ENCODE measurements around the gene FRAT2. TPM values are rescaled to one million over a fixed set of nuclear protein-coding genes. Genes with fewer than 3 reads are reported as not detected.
A peak's percentile ranks its signal among the peaks of the same experiment; 100 is the strongest.

The FRAT2 gene
- total and polyA plus RNA-seq, 2 of the 13 experiments (the other 11 are each of a cell fraction or from before 2014, with no cell fraction given), result 7.2 to 14.1 TPM

- TF ChIP-seq, protein P1, sequence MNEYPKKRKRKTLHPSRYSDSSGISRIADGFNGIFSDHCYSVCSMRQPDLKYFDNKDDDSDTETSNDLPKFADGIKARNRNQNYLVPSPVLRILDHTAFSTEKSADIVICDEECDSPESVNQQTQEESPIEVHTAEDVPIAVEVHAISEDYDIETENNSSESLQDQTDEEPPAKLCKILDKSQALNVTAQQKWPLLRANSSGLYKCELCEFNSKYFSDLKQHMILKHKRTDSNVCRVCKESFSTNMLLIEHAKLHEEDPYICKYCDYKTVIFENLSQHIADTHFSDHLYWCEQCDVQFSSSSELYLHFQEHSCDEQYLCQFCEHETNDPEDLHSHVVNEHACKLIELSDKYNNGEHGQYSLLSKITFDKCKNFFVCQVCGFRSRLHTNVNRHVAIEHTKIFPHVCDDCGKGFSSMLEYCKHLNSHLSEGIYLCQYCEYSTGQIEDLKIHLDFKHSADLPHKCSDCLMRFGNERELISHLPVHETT (CRISPR knock-in tag; conservative IDR thresholded peaks at IDR 0.05), result no peak
- no peak for TF ChIP-seq TBX2 (CRISPR knock-in tag; IDR thresholded peaks at IDR 0.05; ENCODE audit: borderline replicate concordance)
- TF ChIP-seq REPIN1 (CRISPR knock-in tag; IDR thresholded peaks at IDR 0.05; ENCODE audit: borderline replicate concordance, low read depth), result 0 out of 2 replicates have a peak, but pooled peaks have one; percentile 33
- no peak for TF ChIP-seq MTF2 (CRISPR knock-in tag; IDR thresholded peaks at IDR 0.05; ENCODE audit: borderline replicate concordance)
- no peak for TF ChIP-seq AGO1 (IDR thresholded peaks at IDR 0.05; ENCODE audit: low read depth, low read length, poor library complexity, severe bottlenecking)
- TF ChIP-seq BORCS8-MEF2B (CRISPR knock-in tag; IDR thresholded peaks at IDR 0.05), result 0 out of 2 replicates have a peak, but pooled peaks have one; percentile 23
- TF ChIP-seq SRSF9 (IDR thresholded peaks at IDR 0.05; ENCODE audit: borderline replicate concordance, insufficient read depth, low read depth, low read length, poor library complexity, severe bottlenecking), result no peak
- 0 out of 2 replicates have a peak, but pooled peaks have one; percentile 12 for TF ChIP-seq ZNF205 (CRISPR knock-in tag; IDR thresholded peaks at IDR 0.05)
- no peak for TF ChIP-seq YEATS4 (CRISPR knock-in tag; IDR thresholded peaks at IDR 0.05; ENCODE audit: borderline replicate concordance)
- peak; percentile 92; the same call in 1 of the 2 replicates for TF ChIP-seq ZBTB3 (CRISPR knock-in tag; IDR thresholded peaks at IDR 0.05; ENCODE audit: borderline replicate concordance, low read depth)
- TF ChIP-seq ZNF598 (CRISPR knock-in tag; IDR thresholded peaks at IDR 0.05; ENCODE audit: borderline replicate concordance), result no peak
- TF ChIP-seq ASH2L (IDR thresholded peaks at IDR 0.05; ENCODE audit: insufficient read length, low read depth, low read length), result no peak
- peak; percentile 100 for TF ChIP-seq ZNF121 (CRISPR knock-in tag; IDR thresholded peaks at IDR 0.05)
- peak; percentile 34; the same call in 1 of the 2 replicates for TF ChIP-seq ZSCAN9 (CRISPR knock-in tag; IDR thresholded peaks at IDR 0.05; ENCODE audit: borderline replicate concordance)
- TF ChIP-seq, protein P2, sequence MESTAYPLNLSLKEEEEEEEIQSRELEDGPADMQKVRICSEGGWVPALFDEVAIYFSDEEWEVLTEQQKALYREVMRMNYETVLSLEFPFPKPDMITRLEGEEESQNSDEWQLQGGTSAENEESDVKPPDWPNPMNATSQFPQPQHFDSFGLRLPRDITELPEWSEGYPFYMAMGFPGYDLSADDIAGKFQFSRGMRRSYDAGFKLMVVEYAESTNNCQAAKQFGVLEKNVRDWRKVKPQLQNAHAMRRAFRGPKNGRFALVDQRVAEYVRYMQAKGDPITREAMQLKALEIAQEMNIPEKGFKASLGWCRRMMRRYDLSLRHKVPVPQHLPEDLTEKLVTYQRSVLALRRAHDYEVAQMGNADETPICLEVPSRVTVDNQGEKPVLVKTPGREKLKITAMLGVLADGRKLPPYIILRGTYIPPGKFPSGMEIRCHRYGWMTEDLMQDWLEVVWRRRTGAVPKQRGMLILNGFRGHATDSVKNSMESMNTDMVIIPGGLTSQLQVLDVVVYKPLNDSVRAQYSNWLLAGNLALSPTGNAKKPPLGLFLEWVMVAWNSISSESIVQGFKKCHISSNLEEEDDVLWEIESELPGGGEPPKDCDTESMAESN (CRISPR knock-in tag; conservative IDR thresholded peaks at IDR 0.05), result 0 out of 2 replicates have a peak, but pooled peaks have one; percentile 33
- no peak for TF ChIP-seq GPBP1L1 (CRISPR knock-in tag; IDR thresholded peaks at IDR 0.05)
- no peak for TF ChIP-seq TBP (CRISPR knock-in tag; IDR thresholded peaks at IDR 0.05)
- TF ChIP-seq FOXJ3 (CRISPR knock-in tag; IDR thresholded peaks at IDR 0.05; ENCODE audit: borderline replicate concordance), result peak; percentile 58; the same call in 1 of the 2 replicates
- TF ChIP-seq SNAPC4 (CRISPR knock-in tag; IDR thresholded peaks at IDR 0.05), result no peak
These were observed 36.8 kb downstream of the FRAT2 start (continued) for GRCh38 chr10:97297556-97298222.
